A549 (cell line): Measurements from ENCODE around the gene ESPN. TPM values are rescaled to one million over a fixed set of nuclear protein-coding genes. Genes with fewer than 3 reads are reported as not detected.
"Not testable (repeated sequence)": the region's sequence is repeated elsewhere in the genome, so short reads cannot be mapped to it uniquely, and the experiment has no call there.

Source experiments
- ATAC-seq, 2 experiments: fragments of 200-7000 bp in 1 of 2; fragments of >200 bp in 1 of 2; cut with Nextera tagmentation in 1 of 2; cut with Tn5 transposase in 1 of 2; 3 replicates each; pipeline versions ENCODE4 v1.8.0 to v1.9.1; 2018 to 2020; ENCODE audit warnings: mild to moderate bottlenecking in 1 of 2, moderate library complexity in 1 of 2
- CTCF ChIA-PET: fragments of 300-600 bp; sonication (Branson Sonifier 250); formaldehyde crosslinking; extraction: SDS; loops from one replicate; lab custom pipeline; 2021; ENCODE audit warnings: antibody characterized with exemption, inconsistent platforms; lab: Yijun Ruan, JAX
- POLR2A ChIA-PET: fragments of 350-600 bp; formaldehyde crosslinking; extraction: SDS; loops from one replicate; lab custom pipeline; 2021; ENCODE audit warnings: antibody characterized with exemption, inconsistent platforms; lab: Yijun Ruan, JAX
- DNase-seq, 2 experiments: peaks; one replicate each; pipeline versions ENCODE4 v3.0.0 to v3.0.0-alpha.2; 2011 to 2016; ENCODE audit warnings: low read depth in 1 of 2, low spot score in 1 of 2
- FAIRE-seq: peaks from 2 replicates; lab custom pipeline; 2011; peaks lifted over from hg19 to GRCh38; lab: Jason Lieb, UNC
- H3K27ac ChIP-seq, 2 experiments: fragments of >200 bp; sonication (Bioruptor Twin); formaldehyde crosslinking; 3 replicates each; pipeline ENCODE4 v1.5.1; 2016 to 2017
- H3K4me1 ChIP-seq: fragments of >200 bp; sonication (Bioruptor Twin); formaldehyde crosslinking; 3 replicates; pipeline ENCODE4 v1.6.1; 2016
- H3K4me2 ChIP-seq: fragments of >200 bp; sonication (Bioruptor Twin); formaldehyde crosslinking; 3 replicates; pipeline ENCODE4 v1.6.1; 2016
- H3K4me3 ChIP-seq: fragments of >200 bp; sonication (Bioruptor Twin); formaldehyde crosslinking; 3 replicates; pipeline ENCODE4 v1.5.1; 2016
- H3K9me3 ChIP-seq: fragments of >200 bp; sonication (Bioruptor Twin); formaldehyde crosslinking; 3 replicates; pipeline ENCODE4 v1.6.1; 2016
- CBX8 ChIP-seq: fragments of 200-600 bp; sonication (generic); IDR thresholded peaks from 2 replicates; pipeline ENCODE4 v1.6.1; 2016
- CHD2 ChIP-seq: fragments of 150-350 bp; IDR thresholded peaks from 2 replicates; pipeline ENCODE4 v1.6.1; 2014; ENCODE audit warnings: low read length; ENCODE audit not compliant: partially characterized antibody
- HOXB13 ChIP-seq: fragments of 250-450 bp; sonication (Bioruptor Pico); IDR thresholded peaks from 2 replicates; pipeline ENCODE4 v1.5.0; 2020; ENCODE audit warnings: low read depth, mild to moderate bottlenecking, moderate library complexity
- HOXB5 ChIP-seq: fragments of 250-450 bp; sonication (Bioruptor Pico); IDR thresholded peaks from 2 replicates; pipeline ENCODE4 v1.5.0; 2020; ENCODE audit warnings: mild to moderate bottlenecking, moderate library complexity
- MAFK ChIP-seq: fragments of 450-650 bp; IDR thresholded peaks from 2 replicates; pipeline ENCODE4 v1.6.1; 2014; ENCODE audit not compliant: partially characterized antibody
- MAZ ChIP-seq: fragments of 150-350 bp; IDR thresholded peaks from 2 replicates; pipeline ENCODE4 v1.6.1; 2014; ENCODE audit warnings: antibody characterized with exemption, low read depth, low read length, borderline replicate concordance
- MYC ChIP-seq: IDR thresholded peaks from 2 replicates; pipeline ENCODE4 v1.6.1; 2012; ENCODE audit warnings: mild to moderate bottlenecking, inconsistent platforms, low read length, improper control_type of control experiment, borderline replicate concordance
- NFE2L2 ChIP-seq: fragments of 150-350 bp; conservative IDR thresholded peaks from 2 replicates; pipeline ENCODE4 v1.6.1; 2014; ENCODE audit warnings: low read length
- NR3C1 ChIP-seq: fragments of >200 bp; sonication (Bioruptor Twin); formaldehyde crosslinking; IDR thresholded peaks from 3 replicates; pipeline ENCODE4 v1.6.1; 2017
- PHF8 ChIP-seq: fragments of 200-600 bp; sonication (generic); IDR thresholded peaks from 2 replicates; pipeline ENCODE4 v1.6.1; 2016; ENCODE audit warnings: low read depth, mild to moderate bottlenecking, antibody characterized with exemption, moderate library complexity, borderline replicate concordance
- RAD21 ChIP-seq, 2 experiments: fragments of >200 bp in 1 of 2; sonication (Bioruptor Twin) in 1 of 2; formaldehyde crosslinking in 1 of 2; IDR thresholded peaks in 1 of 2; conservative IDR thresholded peaks in 1 of 2; 2 replicates in 1 of 2; 3 replicates in 1 of 2; pipeline ENCODE4 v1.6.1; 2012 to 2018; ENCODE audit warnings: inconsistent platforms in 1 of 2
- ZC3H11A ChIP-seq: fragments of 450-650 bp; IDR thresholded peaks from 2 replicates; pipeline ENCODE4 v1.6.1; 2014; ENCODE audit warnings: antibody characterized with exemption, mild to moderate bottlenecking
- ZFP36 ChIP-seq: fragments of 450-650 bp; IDR thresholded peaks from 2 replicates; pipeline ENCODE4 v1.6.1; 2014; ENCODE audit warnings: borderline replicate concordance; ENCODE audit not compliant: partially characterized antibody
- ZNF302 ChIP-seq: fragments of 250-450 bp; sonication (Bioruptor Pico); IDR thresholded peaks from 2 replicates; pipeline ENCODE4 v1.9.0; 2021; ENCODE audit warnings: inconsistent platforms, mild to moderate bottlenecking, moderate library complexity
- ZSCAN20 ChIP-seq: fragments of 250-450 bp; sonication (Bioruptor Pico); IDR thresholded peaks from 2 replicates; pipeline ENCODE4 v1.8.0; 2022; ENCODE audit warnings: mild to moderate bottlenecking, moderate library complexity
- WGBS: methylation state at CpG from one replicate; pipeline ENCODE4 v1.1.6; 2017; ENCODE audit errors: missing lambda C conversion rate; 5-methylcytosine and 5-hydroxymethylcytosine counted together
- polyA plus RNA-seq, 4 experiments: library from polyadenylated mRNA; depleted of rRNA in 3 of 4; stranded (reverse); fragments of >200 nt; fragmentation: RNase III in 1 of 4; extraction: RNeasy Plus Mini Kit Qiagen cat#74134 plus additional on column Dnase treatment in 1 of 4; gene quantifications; 2 replicates in 3 of 4; 3 replicates in 1 of 4; pipeline ENCODE4 v1.2.3, GENCODE V29; 2011 to 2017
- TF ChIP-seq, protein P1 (sequence below): IDR thresholded peaks from 2 replicates; pipeline ENCODE4 v1.6.1; 2012
- TF ChIP-seq, protein P2 (sequence below): fragments of 250-450 bp; sonication (Bioruptor Pico); IDR thresholded peaks from 2 replicates; pipeline ENCODE4 v1.5.0; 2020; ENCODE audit warnings: low read depth, mild to moderate bottlenecking, moderate library complexity
- TF ChIP-seq, protein P3 (sequence below): fragments of 450-650 bp; IDR thresholded peaks from 2 replicates; pipeline ENCODE4 v1.6.1; 2014; ENCODE audit warnings: antibody characterized with exemption

ESPN gene
- polyA plus RNA-seq, 2 of the 4 experiments (the other 2 are of a cell fraction), result 0.22 to 0.28 TPM

DNA sequence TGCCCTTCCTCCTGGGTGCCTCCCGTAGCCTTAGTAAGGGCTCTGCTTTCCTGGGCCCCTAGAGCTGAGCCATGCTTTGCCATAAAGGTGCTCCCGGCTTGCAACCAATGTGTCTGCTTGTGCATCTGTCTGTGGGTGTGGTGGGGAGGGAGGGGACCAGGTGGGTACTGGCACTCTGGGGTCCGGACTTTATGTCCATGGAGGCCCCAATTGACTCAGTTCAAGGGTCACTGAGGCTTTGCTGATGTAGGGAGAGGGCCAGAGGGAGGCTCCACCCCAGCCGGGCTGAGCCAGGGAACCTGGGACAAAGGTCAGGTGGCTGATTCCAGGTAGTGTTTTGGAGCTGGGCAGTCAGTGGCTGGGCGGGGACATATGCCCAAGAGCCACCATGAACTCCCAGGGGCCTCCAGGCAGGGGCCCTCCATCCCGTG, 26.4 kb downstream of the ESPN start:
- FAIRE-seq, result no peak
- Histone ChIP-seq H3K4me3 (no peak overlapping the region), H3K4me1 (0 out of 3 replicates have a peak, but pooled peaks cover 2% of the 10 kb centered on the region), H3K9me3 (no peaks in the 10 kb centered on the region), H3K4me2 (no peak overlapping the region)
- no peak for DNase-seq
- WGBS, result no CpG with 5 or more reads among the region's 6 CpGs
- CTCF ChIA-PET, result interaction anchor here (1.0 to 3.0 kb wide), 3 partner anchors 13 to 202 kb away, joined by 3 to 16 read pairs (median 3); no protein-coding TSS in a partner anchor
- TF ChIP-seq CBX8 (no peak), HOXB13 (CRISPR knock-in tag) (no peak), NFE2L2 (no peak), NR3C1 (no peak), ZC3H11A (no peak), PHF8 (no peak), MYC (no peak), RAD21 (conservative IDR thresholded peaks at IDR 0.05 in 1 of 2, IDR thresholded peaks at IDR 0.05 in 1 of 2) (no peak), MAFK (no peak), ZFP36 (no peak), ZSCAN20 (no peak), MAZ (no peak), CHD2 (no peak), ZNF302 (CRISPR knock-in tag) (no peak), HOXB5 (CRISPR knock-in tag) (no peak)
- TF ChIP-seq, protein P1, sequence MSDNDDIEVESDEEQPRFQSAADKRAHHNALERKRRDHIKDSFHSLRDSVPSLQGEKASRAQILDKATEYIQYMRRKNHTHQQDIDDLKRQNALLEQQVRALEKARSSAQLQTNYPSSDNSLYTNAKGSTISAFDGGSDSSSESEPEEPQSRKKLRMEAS, result no peak
- TF ChIP-seq, protein P2, sequence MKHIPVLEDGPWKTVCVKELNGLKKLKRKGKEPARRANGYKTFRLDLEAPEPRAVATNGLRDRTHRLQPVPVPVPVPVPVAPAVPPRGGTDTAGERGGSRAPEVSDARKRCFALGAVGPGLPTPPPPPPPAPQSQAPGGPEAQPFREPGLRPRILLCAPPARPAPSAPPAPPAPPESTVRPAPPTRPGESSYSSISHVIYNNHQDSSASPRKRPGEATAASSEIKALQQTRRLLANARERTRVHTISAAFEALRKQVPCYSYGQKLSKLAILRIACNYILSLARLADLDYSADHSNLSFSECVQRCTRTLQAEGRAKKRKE (CRISPR knock-in tag), result no peak
- TF ChIP-seq, protein P3, sequence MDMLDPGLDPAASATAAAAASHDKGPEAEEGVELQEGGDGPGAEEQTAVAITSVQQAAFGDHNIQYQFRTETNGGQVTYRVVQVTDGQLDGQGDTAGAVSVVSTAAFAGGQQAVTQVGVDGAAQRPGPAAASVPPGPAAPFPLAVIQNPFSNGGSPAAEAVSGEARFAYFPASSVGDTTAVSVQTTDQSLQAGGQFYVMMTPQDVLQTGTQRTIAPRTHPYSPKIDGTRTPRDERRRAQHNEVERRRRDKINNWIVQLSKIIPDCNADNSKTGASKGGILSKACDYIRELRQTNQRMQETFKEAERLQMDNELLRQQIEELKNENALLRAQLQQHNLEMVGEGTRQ, result no peak
- TF ChIP-seq, all 56 proteins: peak for 0
- ATAC-seq, result no peak
- H3K27ac ChIP-seq, result no peak overlapping the region
- POLR2A ChIA-PET, result no interaction called here

DNA sequence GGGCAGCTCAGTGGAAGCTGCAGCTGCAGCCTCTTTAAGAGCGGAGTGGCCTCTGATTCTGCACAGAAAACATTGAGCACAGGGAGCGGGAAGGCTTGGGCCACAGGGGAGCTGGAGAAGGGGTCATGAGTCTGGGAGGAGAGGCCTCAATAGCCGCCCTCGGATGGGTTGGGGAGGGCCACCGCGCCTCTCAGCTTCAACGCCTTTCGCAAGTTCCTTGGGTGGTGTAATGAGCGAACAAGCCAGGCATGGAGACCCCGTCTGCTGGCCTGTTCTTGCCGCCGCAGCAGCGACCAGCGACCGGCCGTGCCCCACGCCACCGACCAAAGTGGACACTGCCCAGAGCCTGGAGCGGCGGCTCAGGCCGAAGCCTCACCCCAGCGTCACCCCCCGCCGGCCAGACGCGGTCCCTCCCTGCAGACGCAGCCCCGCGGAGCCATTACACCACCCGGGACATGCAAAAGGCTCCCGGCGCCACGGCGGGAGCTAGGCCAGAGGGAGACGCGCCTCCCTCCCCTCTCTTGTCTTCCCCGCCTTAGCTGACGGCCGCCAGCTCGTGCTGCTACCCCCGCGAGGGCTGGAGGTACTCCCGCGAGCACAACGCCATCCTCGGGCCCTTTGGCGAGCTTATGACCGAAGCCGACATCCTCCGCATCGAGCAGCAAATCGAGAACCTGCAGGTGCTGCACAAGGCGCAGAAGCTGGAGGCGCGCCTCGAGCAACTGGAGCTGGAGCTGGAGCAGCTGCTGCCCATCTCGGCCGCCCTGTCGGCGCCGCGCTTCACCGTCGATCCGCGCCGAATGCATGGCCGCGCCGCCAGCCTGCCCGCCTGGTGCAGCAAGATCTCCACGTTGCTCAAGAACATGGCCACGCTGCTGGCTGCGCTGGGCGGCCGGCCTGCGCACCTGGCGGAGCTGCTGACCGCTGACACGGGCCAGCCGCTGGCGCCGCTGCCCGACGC, 29.6 kb downstream of the ESPN start:
- POLR2A ChIA-PET, H3K4me1 ChIP-seq, DNase-seq, ATAC-seq, FAIRE-seq, H3K9me3 ChIP-seq, H3K4me2 ChIP-seq, H3K27ac ChIP-seq, H3K4me3 ChIP-seq: not testable (repeated sequence)
- CTCF ChIA-PET, result interaction anchor here (1.1 kb wide), 1 partner anchor 17 kb away, joined by 3 read pairs; no protein-coding TSS in a partner anchor
- WGBS, result 78% methylated on average over 8 of the region's 85 CpGs
